NAMALWA (cell line): ENCODE measurements around the gene DLG2.

ENCODE experiments used
- DNase-seq: peaks from one replicate; pipeline ENCODE4 v3.0.0-alpha.2; 2015; ENCODE audit warnings: low spot score

Gene DLG2

GRCh38 chr11:83990160-83990733 lies 1636.9 kb downstream of the DLG2 start:
- DNase-seq = no peak

- DNase-seq = no peak
Observed at GRCh38 chr11:83982825-83983224, 1644.3 kb downstream of the DLG2 start.

GRCh38 chr11:83979593-83979992 lies 1647.6 kb downstream of the DLG2 start:
- no peak for DNase-seq

- no peak for DNase-seq
Observed at GRCh38 chr11:83978942-83979341, 1648.2 kb downstream of the DLG2 start.

GRCh38 chr11:83976086-83976485 lies 1651.1 kb downstream of the DLG2 start:
- no peak for DNase-seq

- no peak for DNase-seq
Observed at GRCh38 chr11:83972536-83972935, 1654.6 kb downstream of the DLG2 start.

- DNase-seq = no peak
Observed at GRCh38 chr11:83971063-83971462, 1656.1 kb downstream of the DLG2 start.

GRCh38 chr11:83970061-83970671 lies 1657.0 kb downstream of the DLG2 start:
- DNase-seq = peak; percentile 15

- no peak for DNase-seq
Observed at GRCh38 chr11:83957038-83957900, 1669.9 kb downstream of the DLG2 start.

- no peak for DNase-seq
Observed at GRCh38 chr11:83956119-83956697, 1670.9 kb downstream of the DLG2 start.

- no peak for DNase-seq
Observed at GRCh38 chr11:83954780-83955179, 1672.4 kb downstream of the DLG2 start.

- no peak for DNase-seq
Observed at GRCh38 chr11:83951521-83951920, 1675.6 kb downstream of the DLG2 start.

GRCh38 chr11:83948200-83948599 lies 1678.9 kb downstream of the DLG2 start:
- DNase-seq = no peak

- DNase-seq = no peak
Observed at GRCh38 chr11:83945976-83946375, 1681.2 kb downstream of the DLG2 start.

- DNase-seq = no peak
Observed at GRCh38 chr11:83941050-83941449, 1686.1 kb downstream of the DLG2 start.

- peak; percentile 24 for DNase-seq
Observed at GRCh38 chr11:83938148-83938547, 1689.0 kb downstream of the DLG2 start.

- DNase-seq = no peak
Observed at GRCh38 chr11:83933008-83933407, 1694.1 kb downstream of the DLG2 start.

GRCh38 chr11:83927422-83927821 lies 1699.7 kb downstream of the DLG2 start:
- no peak for DNase-seq

GRCh38 chr11:83924795-83925542 lies 1702.2 kb downstream of the DLG2 start:
- DNase-seq = no peak

GRCh38 chr11:83923961-83924360 lies 1703.2 kb downstream of the DLG2 start:
- no peak for DNase-seq

- DNase-seq = no peak
Observed at GRCh38 chr11:83922953-83923352, 1704.2 kb downstream of the DLG2 start.

- DNase-seq = no peak
Observed at GRCh38 chr11:83922318-83922717, 1704.8 kb downstream of the DLG2 start.
